Measurements from ENCODE around the gene TAAR6. TPM values are rescaled to one million over a fixed set of nuclear protein-coding genes. Genes with fewer than 3 reads are reported as not detected.
A peak's percentile ranks its signal among the peaks of the same experiment; 100 is the strongest.

Gene TAAR6
- total RNA-seq, 1 donor = not detected

DNA sequence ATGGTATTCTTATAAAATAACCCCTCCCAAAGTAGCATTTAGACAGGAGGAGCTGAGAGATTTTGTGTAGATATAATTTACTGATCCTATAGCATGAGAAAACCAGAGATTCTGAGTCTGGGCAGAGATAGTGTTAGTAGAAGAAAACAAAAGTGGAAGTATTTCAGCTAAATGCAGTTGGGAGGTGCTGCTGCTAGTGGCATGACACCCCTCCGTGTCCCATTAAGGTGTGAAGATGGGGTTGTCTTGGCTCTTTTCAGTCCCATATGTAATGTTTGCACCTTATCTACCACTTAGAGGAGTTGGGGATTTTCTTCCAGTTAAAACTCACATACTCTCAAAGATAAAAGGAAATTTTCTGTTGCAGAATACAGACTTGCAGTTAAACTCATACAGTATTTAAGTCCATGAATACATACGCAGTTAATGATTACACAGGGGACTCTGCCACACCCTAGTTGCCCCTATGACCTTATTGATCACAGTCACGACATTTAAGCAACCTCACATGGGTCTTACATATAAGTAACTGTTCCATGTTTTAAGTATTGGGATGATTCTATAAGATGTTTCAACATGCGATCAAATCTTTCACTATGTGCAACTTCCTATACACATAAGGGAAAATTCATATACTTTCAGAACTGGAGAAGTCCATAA lies 42.5 kb downstream of the TAAR6 start:
- Histone ChIP-seq H3K4me1 (ENCODE audit: insufficient read depth, low read length) (no peaks in the 10 kb centered on the region), H3K4me3 (ENCODE audit: low read length) (no peak overlapping the region), H3K27me3 (ENCODE audit: insufficient read depth, low read length) (no peaks in the 10 kb centered on the region), H3K9me3 (ENCODE audit: low read depth, low read length) (no peaks in the 10 kb centered on the region)

DNA sequence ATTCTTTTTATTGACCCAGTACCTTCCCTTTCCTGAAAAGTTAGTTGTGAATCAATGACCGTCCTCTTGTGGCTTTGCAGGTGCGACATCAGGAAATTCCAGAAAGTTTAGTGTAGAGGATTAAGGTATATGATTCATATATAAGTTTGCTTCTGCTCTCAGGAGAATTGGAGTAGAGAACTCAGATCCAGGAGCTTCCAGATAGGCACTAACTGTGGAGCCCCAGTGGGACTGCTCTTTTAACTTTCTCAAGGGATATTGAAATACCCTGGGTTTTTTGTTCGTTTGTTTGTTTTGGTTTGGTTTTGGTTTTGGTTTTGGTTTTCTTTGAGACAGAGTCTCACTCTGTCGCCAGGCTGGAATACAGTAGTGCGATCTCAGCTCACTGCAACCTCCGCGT lies 44.4 kb downstream of the TAAR6 start:
- no peaks in the 10 kb centered on the region for H3K4me1 ChIP-seq (ENCODE audit: insufficient read depth, low read length)
- H3K4me3 ChIP-seq (ENCODE audit: low read length) = peak overlapping the region; percentile 14
- no peaks in the 10 kb centered on the region for H3K9me3 ChIP-seq (ENCODE audit: low read depth, low read length)

DNA sequence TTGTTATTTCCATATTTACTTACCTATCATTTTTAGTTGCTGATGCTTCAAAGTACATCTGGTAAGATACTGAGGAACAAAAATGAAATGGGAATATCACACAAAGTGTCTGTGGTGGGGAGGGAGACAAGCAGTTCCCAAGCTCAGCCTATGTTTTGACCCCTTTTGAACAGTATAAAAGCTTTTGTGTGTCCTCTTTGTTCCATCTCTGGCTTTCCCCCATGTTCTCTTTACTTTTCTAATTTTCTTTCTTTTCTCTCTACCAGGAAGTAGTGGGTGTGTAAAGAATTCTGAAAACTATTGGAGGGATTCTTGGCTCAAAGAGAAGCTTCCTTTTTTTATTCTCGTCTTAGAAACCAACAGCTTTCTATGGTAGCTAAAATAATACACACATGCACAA lies 46.6 kb downstream of the TAAR6 start:
- Histone ChIP-seq H3K4me3 (ENCODE audit: low read length) (no peak overlapping the region), H3K4me1 (ENCODE audit: insufficient read depth, low read length) (no peaks in the 10 kb centered on the region), H3K27me3 (ENCODE audit: insufficient read depth, low read length) (no peaks in the 10 kb centered on the region), H3K9me3 (ENCODE audit: low read depth, low read length) (no peaks in the 10 kb centered on the region)

More for the DNA sequence above, 44.4 kb downstream of the TAAR6 start:
- no peaks in the 10 kb centered on the region for H3K27me3 ChIP-seq (ENCODE audit: insufficient read depth, low read length)

Other genes starting within 250 kb of the TAAR6 start
- 0.52 TPM for gene MOXD1, start 168.8 kb upstream of the TAAR6 start, total RNA-seq
- 19.3 TPM for gene STX7, start 57.2 kb upstream of the TAAR6 start, total RNA-seq
- not detected for gene TAAR9, start 32.0 kb upstream of the TAAR6 start, total RNA-seq
- not detected for gene TAAR8, start 17.6 kb upstream of the TAAR6 start, total RNA-seq
- not detected for gene TAAR5, start 19.4 kb downstream of the TAAR6 start, total RNA-seq
- gene TAAR2, start 54.0 kb downstream of the TAAR6 start, total RNA-seq = not detected
- not detected for gene TAAR1, start 88.9 kb downstream of the TAAR6 start, total RNA-seq
- gene VNN1, start 143.7 kb downstream of the TAAR6 start, total RNA-seq = 2.7 TPM
- gene VNN2, start 187.6 kb downstream of the TAAR6 start, total RNA-seq = 103 TPM
- gene SLC18B1, start 228.3 kb downstream of the TAAR6 start, total RNA-seq = 10.3 TPM
- gene RPS12, start 244.2 kb downstream of the TAAR6 start, total RNA-seq = 2,154 TPM